ENCODE results near the gene NPAS3.

DNA sequence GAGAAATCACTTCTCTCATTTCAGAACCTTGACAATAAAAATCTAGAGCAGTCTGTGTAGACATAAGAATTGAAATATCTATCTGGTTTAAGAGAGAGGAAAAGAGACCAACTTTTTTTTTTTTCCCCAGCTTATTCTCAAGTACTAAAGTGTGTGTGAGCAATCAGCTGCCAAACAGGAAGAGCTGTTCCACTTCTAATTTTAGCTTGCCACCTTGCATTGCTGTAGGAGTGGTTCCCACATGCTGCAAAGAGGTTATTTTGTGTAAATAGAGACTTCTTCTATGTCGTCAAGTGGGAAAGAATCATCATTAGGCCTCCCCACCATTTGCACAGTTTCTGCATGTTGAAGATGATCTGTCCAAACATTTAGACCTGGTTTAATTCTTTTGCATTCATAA, 142.6 kb downstream of the NPAS3 start:
- TF ChIP-seq, protein P1, sequence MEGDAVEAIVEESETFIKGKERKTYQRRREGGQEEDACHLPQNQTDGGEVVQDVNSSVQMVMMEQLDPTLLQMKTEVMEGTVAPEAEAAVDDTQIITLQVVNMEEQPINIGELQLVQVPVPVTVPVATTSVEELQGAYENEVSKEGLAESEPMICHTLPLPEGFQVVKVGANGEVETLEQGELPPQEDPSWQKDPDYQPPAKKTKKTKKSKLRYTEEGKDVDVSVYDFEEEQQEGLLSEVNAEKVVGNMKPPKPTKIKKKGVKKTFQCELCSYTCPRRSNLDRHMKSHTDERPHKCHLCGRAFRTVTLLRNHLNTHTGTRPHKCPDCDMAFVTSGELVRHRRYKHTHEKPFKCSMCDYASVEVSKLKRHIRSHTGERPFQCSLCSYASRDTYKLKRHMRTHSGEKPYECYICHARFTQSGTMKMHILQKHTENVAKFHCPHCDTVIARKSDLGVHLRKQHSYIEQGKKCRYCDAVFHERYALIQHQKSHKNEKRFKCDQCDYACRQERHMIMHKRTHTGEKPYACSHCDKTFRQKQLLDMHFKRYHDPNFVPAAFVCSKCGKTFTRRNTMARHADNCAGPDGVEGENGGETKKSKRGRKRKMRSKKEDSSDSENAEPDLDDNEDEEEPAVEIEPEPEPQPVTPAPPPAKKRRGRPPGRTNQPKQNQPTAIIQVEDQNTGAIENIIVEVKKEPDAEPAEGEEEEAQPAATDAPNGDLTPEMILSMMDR (IDR thresholded peaks at IDR 0.05), result no peak
- TF ChIP-seq ZFX (IDR thresholded peaks at IDR 0.05; ENCODE audit: borderline replicate concordance), result no peak

Data from 22Rv1 (cell line).